Measurements from ENCODE around the gene PGF. TPM values are rescaled to one million over a fixed set of nuclear protein-coding genes. Genes with fewer than 3 reads are reported as not detected.

Gene PGF
- total RNA-seq, 1 donor from 2014 or later = 3.0 TPM

GRCh38 chr14:74949859-74950573 is 5.4 kb downstream of the PGF start:
- no peak for DNase-seq
- Histone ChIP-seq H3K9me3 (no peaks in the 10 kb centered on the region), H3K36me3 (no peaks in the 10 kb centered on the region), H3K4me3 (no peak overlapping the region), H3K4me1 (peaks cover 23% of the 10 kb centered on the region), H3K27me3 (ENCODE audit: low read depth) (peaks cover 18% of the 10 kb centered on the region), H3K27ac (no peak overlapping the region)
- ATAC-seq = no peak
- intact Hi-C loops (cut with DNase I) = no loop called here
- no peak for TF ChIP-seq CTCF (IDR thresholded peaks at IDR 0.05)

GRCh38 chr14:74949191-74949601 is 6.2 kb downstream of the PGF start:
- Histone ChIP-seq H3K27me3 (ENCODE audit: low read depth) (peaks cover 9% of the 10 kb centered on the region), H3K4me1 (peaks cover 15% of the 10 kb centered on the region), H3K36me3 (no peaks in the 10 kb centered on the region), H3K4me3 (no peak overlapping the region), H3K27ac (no peak overlapping the region), H3K9me3 (no peaks in the 10 kb centered on the region)
- ATAC-seq (no peak), DNase-seq (no peak)
- no peak for TF ChIP-seq CTCF (IDR thresholded peaks at IDR 0.05)
- intact Hi-C loops (cut with DNase I) = no loop called here

DNA sequence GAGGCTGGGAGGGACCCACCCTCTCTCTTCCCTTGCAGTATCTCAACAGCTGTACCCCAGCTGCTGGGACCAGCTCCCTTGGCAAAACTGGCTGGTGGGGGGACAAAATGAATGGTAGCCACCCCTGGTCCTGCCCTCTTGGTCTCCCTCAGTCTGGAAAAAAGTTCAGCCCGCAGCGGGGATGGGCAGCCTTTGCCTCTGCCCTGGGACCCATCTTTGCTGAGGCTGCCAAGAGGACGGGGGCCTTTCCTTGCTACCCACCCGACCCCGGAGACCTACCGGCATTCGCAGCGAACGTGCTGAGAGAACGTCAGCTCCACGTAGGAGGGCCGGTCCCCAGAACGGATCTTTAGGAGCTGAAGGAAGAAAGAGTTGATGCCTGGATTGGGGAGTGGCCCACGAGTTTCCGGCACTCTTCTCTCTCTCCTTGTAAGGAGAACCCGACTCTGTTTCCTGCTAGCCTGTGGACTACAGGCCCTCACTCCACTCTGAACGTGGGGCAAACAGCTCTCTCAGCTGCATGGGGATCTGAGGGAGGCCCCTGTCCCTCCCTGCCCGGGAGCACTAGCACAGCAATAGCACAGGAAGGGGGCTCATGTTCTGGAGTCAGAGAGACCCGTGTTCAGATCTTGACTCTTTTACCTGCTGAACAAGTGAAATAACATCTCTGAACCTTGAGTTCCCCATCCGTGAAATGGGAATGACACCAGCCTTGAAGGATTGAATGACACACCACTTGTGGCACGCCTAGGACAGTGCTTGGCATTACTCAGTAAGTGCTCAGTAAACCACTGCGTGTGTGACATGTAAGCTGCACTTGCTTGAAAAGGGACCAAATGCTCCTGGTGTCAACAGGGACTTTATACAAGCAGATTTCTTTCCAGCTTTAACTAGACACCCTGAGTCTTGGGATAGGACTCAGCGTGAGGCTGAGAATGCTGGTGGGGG is 6.9 kb downstream of the PGF start:
- Histone ChIP-seq H3K4me3 (no peak overlapping the region), H3K4me1 (peaks cover 12% of the 10 kb centered on the region), H3K27ac (no peak overlapping the region), H3K36me3 (no peaks in the 10 kb centered on the region), H3K9me3 (no peaks in the 10 kb centered on the region), H3K27me3 (ENCODE audit: low read depth) (peaks cover 2% of the 10 kb centered on the region)
- intact Hi-C loops (cut with DNase I) = no loop called here
- TF ChIP-seq CTCF (IDR thresholded peaks at IDR 0.05) = no peak
- DNase-seq (no peak), ATAC-seq (no peak)

- DNase-seq = no peak
- H3K27ac ChIP-seq = no peak overlapping the region
- no peak overlapping the region for H3K4me3 ChIP-seq
- H3K36me3 ChIP-seq = no peaks in the 10 kb centered on the region
- no peak for TF ChIP-seq CTCF (IDR thresholded peaks at IDR 0.05)
- no peak for ATAC-seq
- no peaks in the 10 kb centered on the region for H3K9me3 ChIP-seq
- H3K4me1 ChIP-seq = peaks cover 20% of the 10 kb centered on the region
- H3K27me3 ChIP-seq (ENCODE audit: low read depth) = no peaks in the 10 kb centered on the region
- intact Hi-C loops (cut with DNase I) = no loop called here
These were observed 7.8 kb downstream of the PGF start for GRCh38 chr14:74947353-74948227.

DNA sequence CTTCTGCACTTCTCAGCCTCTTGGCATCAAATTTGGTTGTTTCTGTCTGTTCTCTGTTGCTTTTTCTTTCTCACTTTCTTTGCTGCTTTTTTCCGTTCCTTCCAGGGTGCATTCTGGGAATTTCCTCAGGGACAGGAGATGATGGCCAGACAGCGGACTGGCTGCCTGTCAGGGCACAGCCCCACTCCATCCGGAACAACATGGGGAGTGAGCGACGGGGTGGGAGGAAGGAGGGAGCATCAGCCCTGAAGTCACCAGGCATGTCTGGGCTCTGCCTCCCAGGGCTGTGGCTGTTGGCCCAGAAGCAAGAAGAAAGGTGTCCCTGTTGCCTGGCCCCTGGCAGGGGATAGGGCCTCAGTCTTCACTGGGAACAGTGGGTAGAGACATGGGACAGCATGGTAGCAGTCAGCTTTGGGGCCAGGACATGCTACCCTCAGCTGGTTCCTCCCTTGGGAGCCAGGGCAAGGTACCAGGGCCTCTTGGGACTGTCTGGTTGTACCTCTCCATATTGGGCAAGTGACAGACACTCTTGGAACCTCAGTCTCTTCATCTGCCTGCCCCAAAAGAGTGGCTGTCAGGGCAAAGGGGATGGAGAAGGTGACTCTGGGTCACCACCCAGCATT is 8.6 kb downstream of the PGF start:
- peak; percentile 4 for TF ChIP-seq CTCF (IDR thresholded peaks at IDR 0.05)
- Histone ChIP-seq H3K9me3 (no peaks in the 10 kb centered on the region), H3K27me3 (ENCODE audit: low read depth) (no peaks in the 10 kb centered on the region), H3K4me1 (peaks cover 28% of the 10 kb centered on the region), H3K36me3 (no peaks in the 10 kb centered on the region), H3K27ac (no peak overlapping the region), H3K4me3 (no peak overlapping the region)
- ATAC-seq (no peak), DNase-seq (no peak)
- intact Hi-C loops (cut with DNase I) = no loop called here

Measured in lower lobe of right lung (tissue), 2 donors.